GM18861 (cell line): Measurements from ENCODE around the gene GNAL.

Experiments used
- ATAC-seq: cut with Tn5 transposase; IDR thresholded peaks from one replicate; pipeline ENCODE4 v1.9.1; 2021; ENCODE audit not compliant: unreplicated experiment

Gene GNAL

DNA sequence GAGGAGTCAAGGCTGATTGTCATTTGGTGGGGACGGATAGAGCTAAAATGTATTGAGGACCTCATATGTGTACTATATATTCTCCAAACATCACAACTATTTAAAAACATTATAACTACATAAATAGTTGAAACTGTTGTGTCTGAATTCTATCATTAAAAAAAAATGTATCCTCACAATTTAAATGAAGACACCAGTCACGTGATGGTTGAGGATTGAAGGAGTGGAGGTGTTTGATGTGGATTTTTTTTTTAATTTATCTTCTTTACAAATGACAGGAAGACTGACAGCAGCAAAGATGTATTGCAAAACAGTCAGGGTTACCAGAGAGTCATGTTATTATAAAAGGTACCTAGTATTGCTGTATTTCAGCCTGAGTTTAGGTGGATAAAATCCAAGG, 30.0 kb downstream of the GNAL start:
- ATAC-seq = no peak

DNA sequence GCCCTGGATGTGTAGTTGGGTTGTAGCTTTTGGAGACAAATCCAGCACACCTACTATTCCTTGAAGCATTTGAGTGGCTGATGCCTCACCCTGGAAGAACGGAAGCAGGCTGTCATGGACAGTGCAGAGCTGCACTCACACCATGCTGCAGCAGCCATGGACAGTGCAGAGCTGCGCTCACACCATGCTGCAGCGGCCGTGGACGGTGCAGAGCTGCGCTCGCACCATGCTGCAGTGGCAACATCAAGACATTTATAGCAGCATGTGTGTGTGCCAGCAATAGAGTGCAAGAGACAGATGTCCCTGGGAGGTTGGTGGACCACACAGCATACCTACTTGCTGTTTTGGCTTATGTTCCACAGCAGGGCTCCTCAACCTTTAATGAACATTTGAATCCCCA, 30.6 kb downstream of the GNAL start:
- no peak for ATAC-seq

DNA sequence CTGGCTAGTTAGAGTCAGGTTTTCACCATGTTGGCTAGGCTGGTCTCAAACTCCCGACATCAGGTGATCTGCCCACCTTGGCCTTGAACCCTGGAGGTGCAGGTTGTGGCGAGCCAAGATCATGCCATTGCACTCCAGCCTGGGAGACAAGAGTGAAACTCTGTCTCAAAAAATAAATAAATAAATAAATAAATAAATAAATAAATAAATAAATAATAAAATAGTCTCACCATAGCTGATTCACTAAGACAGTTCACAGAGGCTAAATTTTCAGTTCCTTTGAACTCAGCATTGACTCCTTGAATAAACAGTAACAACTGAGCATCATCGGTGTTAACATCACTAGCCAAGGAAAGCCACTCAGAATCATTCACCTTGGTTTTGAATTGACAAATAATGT, 32.7 kb downstream of the GNAL start:
- ATAC-seq = no peak

DNA sequence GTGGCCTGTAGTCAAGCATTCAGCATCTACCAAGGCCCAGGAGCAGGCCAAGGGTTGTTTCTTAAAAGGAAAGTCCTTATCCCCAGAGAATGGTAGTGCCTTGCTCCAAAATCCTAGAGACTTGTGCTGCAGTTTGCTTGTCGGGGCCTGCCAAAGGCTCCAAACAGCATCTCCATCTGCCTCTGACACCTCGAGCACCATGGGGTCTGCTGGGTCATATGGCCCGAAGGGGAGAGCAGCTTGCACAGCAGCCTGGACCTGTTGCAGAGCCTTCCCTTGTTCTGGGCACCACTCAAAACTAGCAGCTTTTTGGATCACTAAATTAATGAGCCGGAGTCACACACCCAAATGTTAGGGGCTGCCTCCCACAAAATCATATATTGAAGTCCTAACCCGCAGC, 35.7 kb downstream of the GNAL start:
- ATAC-seq = no peak

DNA sequence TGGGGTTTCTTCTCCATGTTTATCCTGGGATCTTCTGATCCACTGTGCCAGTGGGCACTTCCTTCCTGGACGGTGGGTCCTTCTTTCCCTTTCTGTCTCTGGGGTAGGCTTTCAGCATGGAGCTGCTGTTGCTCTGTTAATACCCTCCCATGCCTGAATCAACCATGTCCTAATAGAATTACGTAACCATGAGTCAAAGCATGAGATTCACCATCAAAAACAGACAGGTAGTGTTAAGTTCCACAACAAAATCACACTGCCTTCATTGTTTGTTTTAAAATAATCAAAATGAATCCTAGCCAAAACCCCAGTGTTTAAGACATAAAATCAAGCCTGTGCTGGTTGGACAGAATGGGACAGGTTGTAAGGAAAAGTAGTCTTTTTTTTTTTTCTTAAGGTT, 37.5 kb downstream of the GNAL start:
- ATAC-seq = no peak

DNA sequence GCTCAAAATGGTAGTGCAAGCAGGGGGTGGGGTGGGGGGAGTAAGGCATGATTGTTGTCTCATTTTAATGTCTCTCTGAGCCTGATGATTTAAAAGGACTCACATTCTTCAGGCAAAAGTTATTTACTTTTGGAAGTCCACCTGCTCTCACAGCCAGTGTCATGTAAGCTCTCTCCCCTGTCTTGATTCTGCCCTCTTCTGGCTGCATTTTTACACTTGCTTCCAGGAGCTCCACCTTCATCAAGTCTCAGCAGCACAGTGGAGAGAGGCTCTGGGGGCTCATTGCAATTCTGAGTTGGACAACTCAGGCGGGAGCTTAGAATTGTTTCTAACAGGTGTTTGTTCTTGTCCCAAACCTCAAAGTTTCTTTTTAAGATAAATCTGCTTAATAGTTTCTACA, 39.2 kb downstream of the GNAL start:
- ATAC-seq = no peak

DNA sequence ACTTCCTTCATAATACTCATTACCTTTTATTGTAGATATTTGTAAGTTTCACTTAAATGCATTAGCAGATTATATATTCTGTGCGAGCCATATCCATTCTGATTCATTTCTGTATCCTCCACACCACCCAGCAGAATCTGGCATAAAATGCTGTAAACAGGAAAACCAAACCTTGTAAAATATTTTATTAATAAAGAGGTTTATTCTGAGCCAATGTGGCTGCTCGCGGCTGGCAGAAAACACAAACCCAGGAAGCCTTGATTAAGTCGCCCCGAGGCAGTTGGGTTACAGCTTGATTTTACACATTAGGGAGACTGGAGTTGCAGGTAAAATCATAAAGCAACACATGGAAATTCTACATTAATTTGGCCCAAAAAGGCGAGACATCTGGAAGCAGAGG, 40.5 kb downstream of the GNAL start:
- ATAC-seq = no peak

DNA sequence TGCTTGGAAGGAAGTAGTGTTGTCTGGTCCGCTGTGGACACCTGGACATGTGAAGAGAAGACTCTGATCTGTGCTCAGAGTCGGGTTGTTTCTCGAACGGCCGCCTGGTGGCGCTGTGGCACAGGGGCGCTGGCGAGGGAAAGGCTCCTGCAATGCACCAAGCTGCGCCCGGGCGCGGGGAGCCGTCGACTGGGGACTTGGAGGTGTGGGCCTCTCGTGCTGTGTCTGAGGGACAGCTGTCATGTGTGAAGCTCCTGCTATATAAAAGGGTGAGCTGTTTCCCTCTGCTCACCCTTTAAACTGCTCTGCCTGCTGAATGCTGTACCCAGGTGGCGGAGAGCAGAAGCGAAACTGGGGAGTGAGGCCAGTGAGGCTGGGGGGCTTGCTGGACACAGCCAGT, 44.0 kb downstream of the GNAL start:
- no peak for ATAC-seq

DNA sequence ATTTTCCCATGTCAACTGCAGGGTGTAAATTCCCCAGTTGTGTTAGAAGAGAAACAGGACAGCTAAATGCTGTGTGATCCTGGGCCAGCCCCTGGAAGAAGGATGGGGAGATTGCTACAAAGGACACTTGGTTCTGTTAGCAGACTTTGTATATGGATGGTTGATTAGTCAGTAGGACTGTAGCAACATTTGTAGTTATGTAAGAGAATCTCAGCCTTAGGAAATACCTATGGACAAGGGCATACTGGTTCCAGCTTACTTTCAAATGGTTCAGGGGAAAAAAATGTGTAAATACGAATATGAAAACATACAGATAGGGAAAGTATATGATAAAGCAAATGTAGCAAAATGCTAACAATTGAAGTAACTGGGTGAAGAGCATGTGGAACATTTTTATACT, 47.6 kb downstream of the GNAL start:
- no peak for ATAC-seq

DNA sequence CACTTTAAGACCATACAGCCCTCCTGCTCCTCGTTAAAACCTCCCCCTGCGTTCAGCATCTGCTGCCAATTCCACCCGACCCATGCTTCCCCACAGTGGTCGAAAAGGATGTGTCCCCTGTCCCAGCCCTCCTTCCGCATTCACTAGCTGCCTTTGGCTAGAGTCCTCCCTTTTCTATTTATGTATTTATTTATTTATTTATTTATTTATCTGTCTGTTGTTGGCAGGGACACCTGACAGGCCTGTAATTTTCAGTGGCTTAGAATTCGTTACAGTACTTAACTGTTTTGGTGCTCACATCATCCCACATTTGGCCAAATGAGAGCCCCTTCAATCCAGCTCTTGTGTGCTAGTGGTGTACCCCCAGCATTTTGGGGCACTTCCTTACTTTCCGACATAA, 50.8 kb downstream of the GNAL start:
- ATAC-seq = no peak

DNA sequence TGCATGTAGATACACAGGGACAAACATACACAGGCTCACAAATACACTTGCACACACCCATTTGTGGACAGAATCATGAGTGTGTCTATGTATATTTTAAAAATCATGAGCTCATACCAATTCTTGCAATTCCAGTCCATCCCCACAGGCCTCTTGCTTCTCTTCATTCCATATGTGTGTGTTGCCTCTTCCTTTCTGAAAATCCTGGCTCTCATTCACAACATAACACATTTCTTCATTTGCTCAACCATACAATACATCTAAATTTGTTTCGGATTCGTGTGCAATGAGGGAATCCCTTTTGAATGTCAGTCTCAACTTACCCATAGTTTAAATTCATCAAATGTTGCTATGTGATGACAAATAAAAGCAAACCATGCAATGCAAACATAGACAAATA, 51.4 kb downstream of the GNAL start:
- ATAC-seq = no peak

DNA sequence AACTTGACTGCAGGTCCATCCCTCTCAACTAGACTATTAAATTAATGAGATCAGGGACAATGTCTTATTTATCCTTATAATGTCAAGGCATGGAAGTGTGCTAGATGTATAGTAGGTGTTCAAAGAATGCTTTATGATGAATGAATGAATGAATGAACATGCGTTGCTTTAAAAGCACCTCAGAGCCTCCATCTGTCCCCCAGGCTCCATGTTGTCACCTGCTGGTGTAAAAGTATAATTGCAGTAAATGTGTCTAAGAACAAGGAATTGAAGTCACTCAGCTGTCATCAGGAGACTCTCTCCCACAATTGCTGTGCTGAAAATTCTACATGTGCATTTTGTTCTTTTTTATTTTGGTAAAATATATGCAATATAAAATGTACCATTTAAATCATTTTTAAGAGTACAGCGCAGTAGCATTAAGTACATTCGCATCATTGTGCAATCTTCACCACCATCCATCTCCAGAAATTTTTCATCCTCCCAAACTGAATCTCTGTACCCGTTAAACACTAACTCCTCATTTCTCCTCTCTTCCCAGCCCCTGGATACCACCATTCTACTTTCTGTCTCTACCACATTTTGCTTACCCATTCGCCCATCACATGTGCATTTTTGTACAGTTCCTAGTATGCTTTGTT, 52.6 kb downstream of the GNAL start:
- no peak for ATAC-seq

DNA sequence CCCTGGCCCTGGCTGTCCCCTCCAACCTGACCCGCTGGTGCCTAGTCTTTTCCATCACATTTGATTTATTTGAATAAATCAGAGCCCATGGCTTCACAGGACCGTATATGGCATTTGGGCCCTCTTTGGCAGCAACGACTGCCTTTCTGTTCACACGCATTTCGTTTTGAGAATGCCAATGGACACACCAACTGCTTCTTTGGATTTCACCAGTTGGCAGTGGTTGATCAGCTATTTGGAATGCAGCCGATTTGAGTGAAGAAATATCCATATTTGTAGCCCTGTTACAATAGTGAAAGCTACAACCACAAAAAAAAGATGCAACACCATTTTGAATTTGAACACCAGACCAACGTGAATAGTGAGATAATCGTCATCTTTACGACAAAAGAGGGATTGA, 56.5 kb downstream of the GNAL start:
- ATAC-seq = no peak

DNA sequence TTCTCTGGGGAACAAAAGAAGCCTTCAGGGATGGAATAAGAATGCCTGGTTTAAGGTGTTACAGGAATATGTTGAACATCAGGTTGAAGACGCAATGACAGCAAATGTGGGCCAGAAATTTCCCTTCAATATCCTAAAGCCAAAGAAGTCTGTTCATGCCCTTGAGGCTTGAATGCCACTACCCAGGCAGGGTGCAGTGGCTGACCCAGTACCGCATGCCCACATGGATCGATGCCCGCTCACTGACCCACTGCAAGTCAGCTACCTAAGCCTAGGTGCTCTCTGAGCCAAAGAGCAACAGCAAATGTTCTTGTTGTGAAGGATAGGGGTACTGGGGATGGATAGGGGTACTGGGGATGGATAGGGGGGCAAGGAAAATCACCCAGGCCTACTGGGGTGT, 58.2 kb downstream of the GNAL start:
- no peak for ATAC-seq

DNA sequence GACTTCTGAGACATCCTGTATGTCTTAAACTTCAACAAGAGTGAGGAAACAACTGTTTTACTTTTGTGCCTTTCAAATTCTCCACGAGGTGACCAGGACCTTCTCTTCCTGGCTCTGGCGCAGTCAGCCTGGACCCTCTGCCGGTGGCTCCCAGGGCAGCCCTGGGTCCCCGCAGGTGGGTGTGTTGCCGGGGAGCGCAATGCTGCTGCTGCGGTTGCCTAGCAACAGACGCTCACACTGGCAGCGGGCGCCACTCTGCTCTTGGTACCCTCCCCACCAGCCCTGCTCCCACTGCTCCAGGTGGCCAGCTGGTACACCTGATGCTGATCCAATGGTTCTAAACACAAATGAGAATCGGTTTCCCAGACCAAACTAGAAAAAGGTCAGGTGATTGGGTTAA, 58.7 kb downstream of the GNAL start:
- no peak for ATAC-seq

DNA sequence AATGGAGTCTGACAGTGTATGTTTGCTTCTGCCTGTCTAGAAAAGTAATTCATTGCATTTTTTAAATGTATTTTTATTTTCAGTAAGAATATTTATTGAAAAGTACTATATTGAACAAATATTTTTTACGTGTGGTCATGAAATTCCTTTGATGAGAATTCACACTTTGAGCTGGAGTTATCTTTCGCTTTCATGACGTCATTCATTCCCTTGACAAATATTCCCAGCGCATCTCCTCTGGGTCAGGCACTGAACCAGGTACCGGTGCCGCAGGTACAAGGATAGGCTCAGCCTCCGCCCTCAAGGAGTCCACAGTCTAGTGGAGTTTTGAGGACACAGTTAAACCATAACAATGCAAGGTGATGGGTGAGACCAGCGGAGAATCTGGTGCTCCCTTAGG, 60.2 kb downstream of the GNAL start:
- no peak for ATAC-seq

DNA sequence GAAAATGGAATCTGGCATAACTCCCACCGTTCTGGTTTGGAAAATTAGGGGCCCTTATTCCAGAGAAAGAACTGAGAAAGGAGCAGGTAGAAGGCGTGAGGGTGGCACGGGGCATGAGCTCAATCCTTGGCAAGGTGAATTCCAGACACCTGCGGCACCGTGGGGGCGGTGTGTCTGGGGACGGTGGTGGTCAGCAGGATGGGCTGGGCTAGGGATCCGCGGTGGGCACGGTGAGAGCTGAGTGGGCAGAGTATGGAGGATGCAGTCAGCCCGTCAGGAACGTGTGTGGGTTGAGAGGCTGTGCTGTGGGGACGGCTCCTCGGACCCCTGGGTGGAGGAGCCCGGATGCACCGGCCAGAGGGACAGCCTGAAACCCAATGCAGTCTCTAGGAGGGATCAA, 61.1 kb downstream of the GNAL start:
- no peak for ATAC-seq

DNA sequence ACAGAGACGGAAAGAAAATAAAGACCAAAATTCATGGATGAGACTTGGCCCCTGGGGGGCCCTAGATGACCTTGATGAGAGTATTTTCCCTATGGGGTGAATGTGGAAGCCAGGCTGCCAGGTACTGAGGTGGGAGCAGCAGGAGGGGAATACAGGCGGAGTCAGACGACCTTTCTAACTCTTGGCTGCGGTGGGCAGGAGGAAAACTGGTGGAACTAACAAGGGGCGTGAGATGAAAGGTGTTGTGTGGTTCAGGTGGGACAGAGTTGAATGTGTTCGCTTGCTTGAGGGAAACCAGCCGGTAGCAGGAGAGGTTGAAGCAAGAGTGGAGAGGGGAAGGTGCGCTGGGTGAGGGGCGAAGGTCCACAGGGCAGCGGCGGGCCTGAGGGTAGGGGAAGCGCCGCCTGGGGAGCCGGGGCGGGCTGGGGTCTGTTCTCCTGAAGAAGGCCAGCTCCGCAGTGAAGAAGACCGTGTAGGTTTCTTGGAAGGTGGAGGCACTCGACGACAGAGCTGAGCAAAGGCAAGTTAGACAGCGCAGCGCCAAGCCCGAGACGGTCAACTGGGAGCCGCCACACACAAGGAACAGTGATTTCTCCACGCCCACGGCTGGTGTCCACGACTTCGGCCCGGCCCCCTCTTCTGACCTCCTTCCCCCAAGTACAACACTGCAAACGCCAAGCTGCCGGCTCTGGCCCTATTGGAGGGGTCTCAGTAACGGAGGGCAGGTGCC, 61.7 kb downstream of the GNAL start:
- no peak for ATAC-seq

DNA sequence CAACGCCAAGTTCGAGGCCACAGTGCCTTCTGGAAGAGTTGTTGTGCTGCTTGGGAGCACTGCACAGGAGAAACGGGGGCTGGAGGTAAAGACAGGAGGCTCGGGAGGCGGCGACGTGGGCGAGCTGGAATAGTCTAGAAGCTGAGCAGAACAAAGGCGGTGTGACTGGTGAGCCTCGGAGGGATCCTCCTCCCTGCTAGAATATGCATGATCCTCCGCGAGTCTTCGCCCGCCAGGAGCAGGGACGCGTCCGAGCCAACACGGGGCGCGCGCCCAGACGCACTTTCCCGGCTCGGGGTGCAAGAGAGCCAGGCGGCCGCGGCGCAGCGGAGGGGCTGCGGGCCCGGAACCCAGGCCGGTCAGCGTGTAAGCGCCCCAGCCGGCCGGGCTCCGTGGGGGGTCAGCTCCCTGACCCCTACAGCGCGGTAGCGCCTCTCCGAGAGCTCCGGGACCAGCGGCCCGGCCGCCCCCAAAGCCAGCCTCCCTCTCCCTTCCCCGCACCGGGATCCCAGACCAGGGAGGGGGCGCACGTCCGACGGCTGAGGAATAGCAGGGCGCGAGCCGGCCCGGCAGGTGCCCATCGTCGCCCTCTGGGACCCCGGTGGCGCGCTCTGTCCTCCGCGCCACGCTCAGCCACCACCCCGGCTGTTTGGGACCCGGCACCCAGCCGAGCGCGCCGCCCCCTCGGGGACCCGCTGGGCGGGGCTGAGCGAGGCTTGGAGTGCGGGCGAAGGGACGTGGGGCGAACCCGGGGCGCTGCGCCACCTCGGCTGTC, 62.5 kb downstream of the GNAL start:
- no peak for ATAC-seq

DNA sequence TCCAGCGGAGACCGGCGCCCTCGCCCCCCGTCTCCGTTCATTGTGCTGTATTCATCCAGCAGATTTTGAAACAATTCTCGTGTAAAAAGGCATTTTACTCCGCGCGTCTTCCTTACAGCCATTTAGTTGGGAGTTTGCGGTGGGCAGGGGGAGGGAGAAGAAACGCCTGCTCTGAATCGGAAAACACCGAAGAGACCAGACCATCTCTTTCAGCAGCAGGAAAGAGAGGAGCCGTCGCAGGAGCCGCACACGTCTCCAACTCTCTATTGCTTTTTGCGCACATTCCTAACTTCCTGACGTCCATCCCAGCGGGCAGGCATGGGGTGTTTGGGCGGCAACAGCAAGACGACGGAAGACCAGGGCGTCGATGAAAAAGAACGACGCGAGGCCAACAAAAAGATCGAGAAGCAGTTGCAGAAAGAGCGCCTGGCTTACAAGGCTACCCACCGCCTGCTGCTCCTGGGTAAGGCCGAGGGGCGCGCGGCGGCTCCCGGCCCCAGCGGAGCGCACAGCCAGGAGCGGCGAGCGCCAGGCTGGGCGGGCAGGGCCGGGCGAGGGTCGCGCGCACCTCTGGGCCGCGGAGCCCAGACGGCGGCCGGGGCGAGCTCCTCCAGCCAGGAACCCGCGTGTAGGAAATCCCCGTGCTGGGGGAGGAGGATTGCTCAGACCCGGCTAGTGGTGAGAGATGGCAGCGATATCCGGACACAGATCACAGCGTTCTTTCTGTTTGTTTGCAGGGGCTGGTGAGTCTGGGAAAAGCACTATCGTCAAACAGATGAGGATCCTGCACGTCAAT, 63.2 kb downstream of the GNAL start:
- no peak for ATAC-seq

DNA sequence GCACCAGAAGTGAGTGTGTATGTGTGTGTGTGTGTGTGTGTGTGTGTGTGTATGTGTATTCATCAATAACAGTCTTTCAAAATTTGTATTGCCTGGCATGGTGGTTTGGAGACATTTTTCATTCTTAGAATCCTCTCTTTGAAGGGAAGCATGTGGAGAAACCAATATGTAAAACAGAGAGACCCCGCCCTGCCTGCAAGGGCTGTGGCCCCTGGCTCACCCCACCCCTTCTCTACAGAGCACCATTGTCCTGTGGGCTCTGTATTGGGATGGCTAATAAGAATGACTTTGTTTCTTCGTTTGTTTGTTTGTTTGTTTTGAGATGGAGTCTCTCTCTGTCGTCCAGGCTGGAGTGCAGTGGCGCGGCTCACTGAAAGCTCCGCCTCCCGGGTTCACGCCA, 65.9 kb downstream of the GNAL start:
- no peak for ATAC-seq
